K562 treated with DMSO at 1 percent for 4 hours (cell line): ENCODE results near the gene EGLN3. TPM values are rescaled to one million over a fixed set of nuclear protein-coding genes. Genes with fewer than 3 reads are reported as not detected.

ENCODE experiments used
- total RNA-seq: library from RNA; unstranded; fragments of 300-600 nt; gene quantifications from 2 replicates; pipeline ENCODE4 v1.2.3, GENCODE V29; 2022; ENCODE audit not compliant: insufficient read depth

The EGLN3 gene
- 5.5 and 6.1 TPM in 2 replicates for total RNA-seq

GRCh38 chr14:33950320-33951182 lies at the start of gene EGLN3:
EGLN3 (minus strand) TSS chr14:33951074; CDS start chr14:33950752, 322 bp downstream.

